ENCODE measurements around the gene NOLC1.

Gene NOLC1

DNA sequence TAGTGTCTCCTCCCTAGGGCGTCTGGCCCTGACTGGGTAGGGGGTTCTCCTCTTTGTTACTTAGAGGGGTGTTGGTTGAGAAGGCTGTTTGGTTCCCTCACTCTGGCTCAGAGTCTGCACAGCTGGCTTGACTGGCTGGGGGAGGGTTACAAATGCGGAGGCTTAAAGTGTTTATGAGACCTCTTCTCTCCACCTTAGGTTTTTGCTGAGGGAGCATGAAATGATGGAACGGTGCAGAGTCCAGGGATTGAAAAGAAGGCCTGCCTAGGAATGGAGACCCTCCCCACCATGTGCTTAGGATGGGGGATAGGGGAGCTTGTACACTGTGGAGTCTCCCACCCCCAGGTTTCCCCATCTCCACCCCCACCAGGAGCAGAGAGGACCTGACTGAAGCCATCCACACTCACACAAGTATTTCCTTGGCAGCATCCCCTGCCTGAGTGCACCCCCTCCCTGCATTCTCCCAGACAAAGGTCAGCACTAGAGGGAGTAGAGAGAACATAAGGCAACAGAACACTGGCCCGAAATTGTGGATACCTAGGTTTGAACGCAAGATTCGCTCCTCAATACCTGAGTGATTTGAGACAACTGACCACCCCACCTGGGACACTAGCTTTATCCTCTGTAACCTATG lies 30.3 kb upstream of the NOLC1 start:
- DNase-seq (ENCODE audit: low read depth), result no peak

DNA sequence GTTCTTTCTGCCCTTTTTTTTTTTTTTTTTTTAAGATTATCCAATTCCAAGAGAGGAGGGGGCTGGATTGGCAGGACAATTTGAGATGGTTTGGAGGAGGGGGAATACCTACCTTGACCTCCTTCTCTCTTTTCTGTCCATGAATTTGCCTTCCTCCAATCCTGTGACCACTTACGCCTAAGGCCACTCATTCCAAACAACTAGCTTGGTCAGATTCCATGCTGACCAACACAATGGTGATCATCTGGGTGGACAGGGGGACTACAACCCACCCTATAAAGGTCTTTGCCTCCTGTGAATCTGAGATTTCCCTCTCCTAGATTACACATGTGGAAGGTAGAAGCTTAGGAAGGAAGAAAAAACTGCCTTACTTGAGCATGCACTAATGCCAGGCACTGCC lies 29.7 kb upstream of the NOLC1 start:
- DNase-seq (ENCODE audit: low read depth), result no peak

DNA sequence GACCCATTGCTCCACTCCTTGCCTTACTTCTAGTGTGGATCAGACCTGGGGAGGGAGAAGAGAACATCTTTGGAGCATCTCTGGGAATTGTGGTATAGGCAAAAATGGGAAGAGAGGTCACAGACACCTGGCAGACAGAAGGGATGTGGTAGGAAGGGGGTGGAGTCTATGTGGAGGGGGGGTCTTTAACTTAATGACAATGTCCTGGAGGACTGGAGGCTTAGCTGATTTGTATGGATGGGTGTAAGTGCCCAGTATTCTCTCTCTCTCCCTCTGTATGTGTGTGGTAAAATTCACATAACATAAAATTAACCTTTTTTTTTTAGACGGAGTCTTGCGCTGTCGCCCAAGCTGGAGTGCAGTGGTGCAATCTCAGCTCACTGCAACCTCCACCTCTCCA lies 29.0 kb upstream of the NOLC1 start:
- no peak for DNase-seq (ENCODE audit: low read depth)

DNA sequence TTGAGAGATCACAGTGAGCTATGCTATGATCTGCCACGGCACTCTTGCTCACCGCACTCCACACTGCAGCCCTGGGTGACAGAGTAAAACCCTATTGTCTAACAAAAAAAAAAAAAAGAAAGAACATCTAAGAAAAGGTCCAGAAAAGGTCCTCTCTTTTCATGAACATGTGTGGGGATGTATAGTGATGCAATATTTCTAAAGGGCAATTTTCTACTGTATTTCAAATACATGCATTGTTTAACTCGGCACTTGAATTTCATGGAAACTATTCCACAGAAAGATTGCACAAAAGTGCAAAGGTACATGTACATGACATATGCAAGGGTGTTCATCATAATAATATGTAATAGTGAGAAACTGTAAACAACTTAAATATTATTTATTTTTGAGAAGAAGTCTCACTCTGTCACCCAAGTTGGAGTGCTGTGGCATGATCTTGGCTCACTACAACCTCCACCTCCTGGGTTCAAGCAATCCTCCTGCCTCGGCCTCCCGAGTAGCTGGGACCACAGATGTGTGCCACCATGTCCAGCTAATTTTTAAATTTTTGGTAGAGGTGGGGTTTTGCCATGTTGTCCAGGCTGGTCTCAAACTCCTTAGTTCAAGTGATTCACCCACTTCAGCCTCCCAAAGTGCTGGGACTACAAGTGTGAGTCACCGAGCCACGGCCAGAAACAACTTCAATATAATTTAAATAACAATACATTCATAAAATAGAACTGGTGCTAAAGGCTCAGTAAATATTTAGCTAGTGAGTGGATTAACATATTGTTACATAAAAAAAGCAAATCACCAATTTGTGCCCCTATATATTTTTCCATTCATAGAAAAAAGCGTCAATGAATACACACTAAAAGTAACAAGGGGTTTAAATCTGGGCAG lies 20.7 kb upstream of the NOLC1 start:
- DNase-seq (ENCODE audit: low read depth), result no peak

DNA sequence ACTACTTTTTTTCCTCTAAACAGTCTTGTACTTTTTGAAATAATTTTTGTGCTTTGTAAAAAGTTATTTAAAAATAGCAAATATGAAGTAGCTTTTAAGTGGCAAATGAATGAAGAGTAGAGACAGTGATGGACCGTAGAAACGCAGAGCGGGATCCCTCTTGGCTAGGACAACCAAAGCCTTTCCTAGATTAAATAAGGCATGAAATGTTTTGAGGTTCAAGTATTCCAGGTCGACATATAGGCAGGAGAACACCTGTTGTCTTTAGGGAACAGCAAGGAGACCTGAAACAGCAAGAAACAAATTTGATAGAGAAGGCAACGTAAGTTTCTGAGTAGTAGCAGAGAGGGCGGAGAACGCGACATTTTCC lies 20.0 kb upstream of the NOLC1 start:
- no peak for DNase-seq (ENCODE audit: low read depth)

DNA sequence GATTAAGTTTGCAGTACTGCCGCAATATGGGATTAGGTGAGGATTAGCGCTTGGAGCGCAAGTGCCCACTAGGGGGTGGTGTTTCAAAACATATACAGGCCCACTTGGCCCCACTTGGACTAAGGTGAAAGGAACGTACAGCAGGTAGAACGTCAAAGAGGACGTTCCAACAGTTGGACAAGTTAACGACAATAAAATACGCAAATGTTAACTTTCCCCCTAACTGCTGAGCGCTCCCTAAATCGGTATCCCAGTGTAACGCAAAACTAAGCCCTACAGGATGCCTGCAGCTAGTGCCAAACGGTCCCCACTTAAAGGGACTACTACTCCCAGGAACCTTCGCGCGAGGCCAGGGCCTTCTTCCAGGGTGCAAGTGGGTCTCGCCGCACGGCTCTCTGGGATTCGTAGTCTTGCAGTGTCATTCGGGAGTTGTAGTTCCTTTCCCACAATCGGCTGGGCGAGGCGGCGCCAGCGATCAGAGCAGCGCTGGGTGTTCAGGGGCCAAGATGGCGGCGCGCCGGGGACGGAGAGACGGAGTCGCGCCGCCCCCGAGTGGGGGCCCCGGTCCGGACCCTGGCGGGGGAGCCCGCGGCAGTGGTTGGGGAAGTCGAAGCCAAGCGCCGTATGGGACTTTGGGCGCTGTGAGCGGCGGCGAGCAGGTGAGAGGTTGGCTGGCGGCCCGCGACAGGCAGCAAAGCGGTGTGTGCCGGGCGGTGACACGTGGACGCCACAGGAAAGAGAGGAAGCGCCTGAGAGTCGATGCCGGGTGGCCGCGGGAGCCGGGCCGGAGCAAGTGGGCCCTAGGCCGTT lies 19.4 kb upstream of the NOLC1 start, which contains the start of gene PPRC1:
TSS of gene PPRC1 (plus strand) at position 478 of the 810 bp plus-strand sequence. CDS start at position 507, 29 bp downstream.
- peak; percentile 99 for DNase-seq (ENCODE audit: low read depth)

DNA sequence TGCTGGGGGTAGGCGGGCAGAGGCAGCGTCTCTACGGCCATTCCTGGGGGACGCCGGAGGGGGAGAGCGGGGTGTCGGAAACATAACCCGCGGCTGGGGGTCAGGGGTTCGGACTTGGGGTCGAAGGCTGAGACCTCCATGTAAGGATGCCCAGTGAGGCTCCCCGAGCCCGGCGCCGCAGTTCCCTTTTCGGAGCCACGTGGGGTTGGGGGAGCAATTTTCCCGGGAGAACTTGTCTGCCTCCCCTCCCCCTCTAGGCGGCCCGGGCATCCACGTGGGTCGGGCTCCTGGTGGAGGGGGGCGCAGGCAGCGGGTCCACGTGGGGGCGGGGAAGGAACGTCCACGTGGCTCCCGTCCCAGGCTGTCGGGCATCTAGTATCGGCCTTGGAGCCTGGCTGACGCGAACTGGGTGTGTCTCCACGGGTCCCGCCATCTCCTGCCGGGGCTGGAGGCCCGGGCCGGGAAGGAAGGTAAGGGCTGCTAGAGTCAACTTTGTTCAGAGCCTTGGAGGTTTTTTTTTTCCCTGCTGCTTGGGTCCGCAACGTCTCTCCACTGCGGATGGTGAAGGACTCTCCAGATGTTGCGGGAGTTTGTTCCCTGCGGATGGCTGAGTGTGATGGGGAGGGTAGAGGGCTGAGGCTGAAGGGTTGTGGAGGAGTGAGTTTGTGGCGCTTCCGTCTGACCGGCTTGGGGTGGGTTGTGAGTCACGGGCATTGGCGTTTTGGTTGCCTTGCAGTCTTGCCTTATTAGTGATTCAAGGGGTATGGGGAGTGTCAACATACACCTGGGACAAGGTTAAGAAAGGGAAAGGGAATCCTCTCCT lies 18.6 kb upstream of the NOLC1 start:
- DNase-seq (ENCODE audit: low read depth), result no peak

DNA sequence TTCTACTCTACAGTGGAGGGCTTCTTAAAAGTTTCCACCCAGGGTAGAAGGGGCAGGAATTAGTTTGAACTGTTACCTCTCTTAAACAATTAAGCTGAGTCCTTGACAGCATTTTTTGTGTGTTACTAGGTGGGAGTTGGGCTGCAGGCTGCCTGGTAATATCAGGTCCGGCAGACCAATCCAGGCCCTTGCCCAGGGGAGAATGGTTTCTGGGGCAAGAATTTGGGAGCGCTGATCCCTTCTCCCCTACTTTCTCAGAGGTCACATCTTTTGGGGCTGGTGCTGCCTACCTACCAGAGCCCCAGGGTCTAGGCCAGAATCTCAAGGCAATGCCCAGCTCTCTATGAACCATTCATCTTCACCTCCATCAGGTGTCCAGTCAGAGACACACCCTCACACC lies 17.8 kb upstream of the NOLC1 start:
- DNase-seq (ENCODE audit: low read depth), result no peak

DNA sequence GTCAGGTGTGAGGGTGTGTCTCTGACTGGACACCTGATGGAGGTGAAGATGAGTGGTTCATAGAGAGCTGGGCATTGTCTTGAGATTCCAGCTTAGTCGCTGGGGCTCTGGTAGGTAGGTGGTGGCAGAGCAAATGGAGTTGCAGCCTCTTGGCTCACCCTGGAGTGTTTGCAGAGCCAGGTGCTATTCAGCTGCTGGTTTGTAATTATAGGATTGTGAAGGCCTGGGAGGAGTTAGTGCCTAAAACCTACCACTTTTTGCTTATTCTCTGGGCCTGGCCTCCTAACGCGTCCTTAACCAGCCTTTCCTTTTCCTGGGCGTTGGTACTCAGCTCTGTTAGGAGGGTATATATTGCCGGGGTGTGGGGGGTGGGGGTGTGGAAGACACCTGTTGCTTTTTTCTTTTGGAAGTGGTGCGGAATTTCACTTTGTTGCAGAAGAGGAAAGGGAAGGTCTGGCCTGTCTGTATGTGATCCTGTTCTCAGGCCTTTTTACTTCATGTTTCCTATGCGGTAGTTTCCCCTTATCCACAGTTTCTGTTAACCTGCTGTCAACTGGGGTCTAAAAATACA lies 16.1 kb upstream of the NOLC1 start:
- DNase-seq (ENCODE audit: low read depth), result no peak

DNA sequence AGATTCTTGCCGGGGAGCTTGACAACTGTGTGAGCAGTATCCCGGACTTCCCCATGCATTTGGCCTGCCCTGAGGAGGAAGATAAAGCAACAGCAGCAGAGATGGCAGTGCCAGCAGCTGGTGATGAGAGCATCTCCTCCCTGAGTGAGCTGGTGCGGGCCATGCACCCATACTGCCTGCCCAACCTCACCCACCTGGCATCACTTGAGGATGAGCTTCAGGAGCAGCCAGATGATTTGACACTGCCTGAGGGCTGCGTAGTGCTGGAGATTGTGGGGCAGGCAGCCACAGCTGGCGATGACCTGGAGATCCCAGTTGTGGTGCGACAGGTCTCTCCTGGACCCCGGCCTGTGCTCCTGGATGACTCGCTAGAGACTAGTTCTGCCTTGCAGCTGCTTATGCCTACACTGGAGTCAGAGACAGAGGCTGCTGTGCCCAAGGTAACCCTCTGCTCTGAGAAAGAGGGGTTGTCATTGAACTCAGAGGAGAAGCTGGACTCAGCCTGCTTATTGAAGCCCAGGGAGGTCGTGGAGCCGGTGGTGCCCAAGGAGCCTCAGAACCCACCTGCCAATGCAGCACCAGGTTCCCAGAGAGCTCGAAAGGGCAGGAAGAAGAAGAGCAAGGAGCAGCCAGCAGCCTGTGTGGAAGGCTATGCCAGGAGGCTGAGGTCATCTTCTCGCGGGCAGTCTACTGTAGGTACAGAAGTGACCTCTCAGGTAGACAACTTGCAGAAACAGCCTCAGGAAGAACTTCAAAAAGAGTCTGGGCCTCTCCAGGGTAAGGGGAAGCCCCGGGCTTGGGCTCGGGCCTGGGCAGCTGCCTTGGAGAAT lies 12.7 kb upstream of the NOLC1 start:
- DNase-seq (ENCODE audit: low read depth), result no peak

DNA sequence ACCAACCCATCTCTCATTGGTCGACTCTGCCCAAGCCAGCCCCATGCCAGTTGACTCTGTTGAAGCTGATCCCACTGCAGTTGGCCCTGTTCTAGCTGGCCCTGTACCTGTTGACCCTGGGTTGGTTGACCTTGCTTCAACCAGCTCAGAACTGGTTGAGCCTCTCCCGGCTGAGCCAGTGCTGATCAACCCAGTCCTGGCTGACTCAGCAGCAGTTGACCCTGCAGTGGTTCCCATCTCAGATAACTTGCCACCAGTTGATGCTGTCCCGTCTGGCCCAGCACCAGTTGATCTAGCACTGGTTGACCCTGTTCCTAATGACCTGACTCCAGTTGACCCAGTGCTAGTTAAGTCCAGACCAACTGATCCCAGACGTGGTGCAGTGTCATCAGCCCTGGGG lies 12.0 kb upstream of the NOLC1 start:
- no peak for DNase-seq (ENCODE audit: low read depth)

DNA sequence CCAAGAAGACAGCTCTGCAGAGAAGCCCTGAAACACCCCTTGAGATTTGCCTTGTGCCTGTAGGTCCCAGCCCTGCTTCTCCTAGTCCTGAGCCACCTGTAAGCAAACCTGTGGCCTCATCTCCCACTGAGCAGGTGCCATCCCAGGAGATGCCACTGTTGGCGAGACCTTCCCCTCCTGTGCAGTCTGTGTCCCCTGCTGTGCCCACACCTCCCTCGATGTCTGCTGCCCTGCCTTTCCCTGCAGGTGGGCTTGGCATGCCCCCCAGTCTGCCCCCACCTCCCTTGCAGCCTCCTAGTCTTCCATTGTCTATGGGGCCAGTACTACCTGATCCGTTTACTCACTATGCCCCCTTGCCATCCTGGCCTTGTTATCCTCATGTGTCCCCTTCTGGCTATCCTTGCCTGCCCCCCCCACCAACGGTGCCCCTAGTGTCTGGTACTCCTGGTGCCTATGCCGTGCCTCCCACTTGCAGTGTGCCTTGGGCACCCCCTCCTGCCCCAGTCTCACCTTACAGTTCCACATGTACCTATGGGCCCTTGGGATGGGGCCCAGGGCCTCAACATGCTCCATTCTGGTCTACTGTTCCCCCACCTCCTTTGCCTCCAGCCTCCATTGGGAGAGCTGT lies 11.2 kb upstream of the NOLC1 start:
- no peak for DNase-seq (ENCODE audit: low read depth)

DNA sequence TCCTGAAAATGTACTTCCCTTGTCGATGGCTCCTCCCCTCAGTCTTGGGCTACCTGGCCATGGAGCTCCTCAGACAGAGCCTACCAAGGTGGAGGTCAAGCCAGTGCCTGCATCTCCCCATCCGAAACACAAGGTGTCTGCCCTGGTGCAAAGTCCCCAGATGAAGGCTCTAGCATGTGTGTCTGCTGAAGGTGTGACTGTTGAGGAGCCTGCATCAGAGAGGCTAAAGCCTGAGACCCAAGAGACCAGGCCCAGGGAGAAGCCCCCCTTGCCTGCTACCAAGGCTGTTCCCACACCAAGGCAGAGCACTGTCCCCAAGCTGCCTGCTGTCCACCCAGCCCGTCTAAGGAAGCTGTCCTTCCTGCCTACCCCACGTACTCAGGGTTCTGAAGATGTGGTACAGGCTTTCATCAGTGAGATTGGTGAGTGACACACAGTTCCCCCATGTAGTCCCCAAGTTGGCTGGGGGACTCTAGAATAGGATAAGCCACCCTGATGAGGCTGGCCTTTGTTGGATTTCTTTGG lies 10.5 kb upstream of the NOLC1 start:
- no peak for DNase-seq (ENCODE audit: low read depth)

DNA sequence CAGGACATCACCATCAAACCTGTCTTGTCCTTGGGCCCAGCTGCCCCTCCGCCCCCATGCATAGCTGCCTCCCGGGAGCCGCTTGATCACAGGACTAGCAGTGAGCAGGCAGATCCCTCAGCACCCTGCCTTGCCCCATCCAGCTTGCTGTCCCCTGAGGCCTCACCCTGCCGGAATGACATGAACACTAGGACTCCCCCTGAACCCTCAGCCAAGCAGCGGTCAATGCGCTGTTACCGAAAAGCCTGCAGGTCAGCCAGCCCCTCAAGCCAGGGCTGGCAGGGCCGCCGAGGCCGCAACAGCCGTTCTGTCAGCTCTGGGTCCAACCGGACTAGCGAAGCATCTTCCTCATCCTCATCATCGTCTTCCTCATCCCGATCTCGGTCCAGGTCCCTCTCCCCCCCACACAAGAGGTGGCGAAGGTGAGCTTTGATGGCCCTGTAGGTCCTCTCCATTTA lies 5.2 kb upstream of the NOLC1 start:
- DNase-seq (ENCODE audit: low read depth), result no peak

DNA sequence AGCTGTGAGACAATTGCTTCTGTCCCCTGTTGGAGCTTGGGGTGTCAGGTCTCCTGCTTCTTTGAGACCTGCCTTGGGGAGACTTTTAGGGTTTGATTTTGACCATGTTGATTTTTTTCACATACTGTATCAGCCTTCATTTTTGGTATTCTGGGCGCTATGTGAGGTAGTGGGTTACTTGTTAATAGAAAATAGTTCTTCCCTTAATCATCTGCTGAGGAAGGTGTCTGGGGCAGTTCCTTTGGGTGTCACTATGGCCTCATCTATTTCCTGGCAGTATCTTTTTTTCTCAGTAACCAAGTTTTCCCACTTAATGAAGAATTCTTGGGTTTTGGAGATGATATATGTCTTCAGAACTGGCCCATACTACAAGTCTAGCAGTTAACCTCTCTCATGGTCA lies 4.6 kb upstream of the NOLC1 start:
- no peak for DNase-seq (ENCODE audit: low read depth)

DNA sequence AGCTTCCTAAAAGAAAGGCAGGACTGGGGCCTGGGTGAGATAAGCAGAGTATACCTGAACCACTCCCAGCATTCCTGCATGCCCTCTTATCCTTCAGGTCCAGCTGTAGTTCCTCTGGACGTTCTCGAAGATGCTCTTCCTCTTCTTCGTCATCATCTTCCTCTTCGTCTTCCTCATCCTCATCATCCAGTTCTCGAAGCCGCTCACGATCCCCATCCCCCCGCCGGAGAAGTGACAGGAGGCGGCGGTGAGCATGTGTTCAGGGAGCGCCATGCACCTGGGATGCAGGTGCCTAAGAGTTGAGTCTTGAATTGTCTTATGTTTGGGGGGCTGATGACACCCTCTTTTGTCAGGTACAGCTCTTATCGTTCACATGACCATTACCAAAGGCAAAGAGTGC lies 3.9 kb upstream of the NOLC1 start:
- DNase-seq (ENCODE audit: low read depth), result no peak

DNA sequence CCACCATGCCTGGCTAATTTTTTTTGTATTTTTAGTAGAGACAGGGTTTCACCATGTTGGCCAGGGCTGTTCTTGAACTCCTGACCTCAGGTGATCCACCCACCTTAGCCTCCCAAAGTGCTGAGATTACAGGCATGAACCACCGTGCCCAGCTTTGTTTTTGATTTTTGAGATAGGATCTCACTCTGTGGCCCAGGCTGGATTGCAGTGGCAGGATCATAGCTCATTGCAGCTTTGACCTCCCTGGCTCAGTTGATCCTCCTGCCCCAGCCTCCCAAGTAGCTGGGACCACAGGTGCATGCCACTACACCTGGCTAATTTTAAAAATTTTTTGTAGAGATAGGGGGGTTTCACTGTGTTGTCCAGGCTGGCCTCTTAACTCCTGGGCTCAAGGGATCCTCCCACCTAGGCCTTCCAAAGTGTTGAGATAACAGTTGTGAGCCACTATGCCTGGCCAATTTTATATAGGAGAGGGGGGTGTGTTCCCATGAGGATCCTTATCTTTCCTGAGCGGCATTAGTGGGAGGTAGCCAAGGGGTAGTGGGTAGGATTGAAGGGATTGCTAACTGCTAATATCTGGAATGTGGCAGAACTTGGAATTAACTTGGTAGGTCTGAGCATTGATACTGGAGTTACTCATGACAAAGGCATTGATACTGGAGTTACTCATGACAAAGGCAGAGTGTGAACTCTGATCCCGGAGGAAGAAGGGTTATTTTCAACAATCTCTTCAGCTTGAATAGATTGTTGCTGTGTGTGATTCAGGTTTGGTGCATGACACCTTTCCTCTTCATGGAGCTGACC lies 1.0 kb upstream of the NOLC1 start:
- DNase-seq (ENCODE audit: low read depth), result peak; percentile 11

DNA sequence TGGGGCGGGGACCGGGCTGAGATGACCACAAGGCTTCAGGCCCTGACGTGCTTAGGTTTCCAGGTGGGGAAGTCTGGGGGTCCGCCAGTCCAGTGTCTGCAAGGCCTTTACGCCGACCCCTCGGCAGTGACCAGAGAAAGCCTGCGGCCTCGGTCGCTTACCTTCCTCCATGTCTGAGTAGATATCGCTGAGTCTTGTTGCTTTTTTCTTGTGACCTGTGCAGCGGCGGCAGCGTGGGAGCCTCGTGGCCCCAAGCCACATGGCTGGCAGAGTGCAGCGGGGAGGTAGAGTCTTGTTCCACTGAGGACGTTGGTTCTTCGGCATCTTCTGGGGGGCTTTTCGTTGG lies 329 bp downstream of the NOLC1 start:
- DNase-seq (ENCODE audit: low read depth), result no peak

DNA sequence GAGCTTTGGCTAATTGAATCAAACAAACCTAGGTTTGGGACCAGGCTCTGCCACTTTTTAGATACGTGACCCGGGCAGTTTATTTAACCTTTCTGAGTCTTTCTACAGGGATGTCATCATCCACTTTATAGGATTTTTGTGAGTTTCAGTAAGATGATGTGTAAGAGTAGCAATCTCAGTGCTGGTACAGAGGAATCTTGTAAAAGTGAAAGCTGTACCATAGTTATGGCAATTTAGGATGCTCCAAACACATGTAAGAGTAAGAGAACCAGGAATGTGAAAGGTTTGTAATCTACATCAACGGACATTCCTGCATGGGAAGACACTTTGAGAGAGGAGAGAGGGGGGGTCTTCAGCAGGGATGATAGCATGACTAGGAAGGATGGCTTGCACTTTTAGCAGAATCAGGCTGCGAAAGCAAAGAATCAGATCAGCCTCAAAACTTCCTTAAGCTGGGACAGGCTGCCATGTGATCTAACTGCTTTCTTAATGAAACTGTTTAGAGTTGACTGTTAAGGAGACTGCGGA lies 968 bp downstream of the NOLC1 start:
- no peak for DNase-seq (ENCODE audit: low read depth)
